A673 (cell line): Measurements from ENCODE around the gene IGF2.

Experiments
- CTCF ChIP-seq: fragments of 300-800, 200-600 bp; sonication (generic); conservative IDR thresholded peaks from 2 replicates; pipeline ENCODE4 v1.5.1; 2017; ENCODE audit warnings: low read depth, mild to moderate bottlenecking, antibody characterized with exemption, low read length, moderate library complexity, mixed read lengths
- EZH2 ChIP-seq: fragments of 200-600 bp; sonication (generic); IDR thresholded peaks from 2 replicates; pipeline ENCODE4 v1.6.1; 2017; ENCODE audit warnings: borderline replicate concordance, low read depth, mild to moderate bottlenecking, mixed read lengths, antibody characterized with exemption, low read length; ENCODE audit not compliant: poor library complexity, severe bottlenecking

GRCh38 chr11:2088284-2088683, 50.9 kb downstream of the IGF2 start:
- TF ChIP-seq CTCF: no peak
- TF ChIP-seq EZH2: no peak
